Measurements from ENCODE around the gene LYVE1.

GRCh38 chr11:10598816-10599215 lies 30.4 kb upstream of the LYVE1 start:
- TF ChIP-seq, protein P1, sequence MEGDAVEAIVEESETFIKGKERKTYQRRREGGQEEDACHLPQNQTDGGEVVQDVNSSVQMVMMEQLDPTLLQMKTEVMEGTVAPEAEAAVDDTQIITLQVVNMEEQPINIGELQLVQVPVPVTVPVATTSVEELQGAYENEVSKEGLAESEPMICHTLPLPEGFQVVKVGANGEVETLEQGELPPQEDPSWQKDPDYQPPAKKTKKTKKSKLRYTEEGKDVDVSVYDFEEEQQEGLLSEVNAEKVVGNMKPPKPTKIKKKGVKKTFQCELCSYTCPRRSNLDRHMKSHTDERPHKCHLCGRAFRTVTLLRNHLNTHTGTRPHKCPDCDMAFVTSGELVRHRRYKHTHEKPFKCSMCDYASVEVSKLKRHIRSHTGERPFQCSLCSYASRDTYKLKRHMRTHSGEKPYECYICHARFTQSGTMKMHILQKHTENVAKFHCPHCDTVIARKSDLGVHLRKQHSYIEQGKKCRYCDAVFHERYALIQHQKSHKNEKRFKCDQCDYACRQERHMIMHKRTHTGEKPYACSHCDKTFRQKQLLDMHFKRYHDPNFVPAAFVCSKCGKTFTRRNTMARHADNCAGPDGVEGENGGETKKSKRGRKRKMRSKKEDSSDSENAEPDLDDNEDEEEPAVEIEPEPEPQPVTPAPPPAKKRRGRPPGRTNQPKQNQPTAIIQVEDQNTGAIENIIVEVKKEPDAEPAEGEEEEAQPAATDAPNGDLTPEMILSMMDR (IDR thresholded peaks at IDR 0.05; ENCODE audit: low read depth, low read length), result no peak
- TF ChIP-seq EZH2phosphoT487 (IDR thresholded peaks at IDR 0.05; ENCODE audit: low read depth), result no peak
